Cardiac muscle cell (in vitro differentiated cells and primary cell): ENCODE results near the gene CTSG. TPM values are rescaled to one million over a fixed set of nuclear protein-coding genes. Genes with fewer than 3 reads are reported as not detected.
"Not testable (repeated sequence)": the region's sequence is repeated elsewhere in the genome, so short reads cannot be mapped to it uniquely, and the experiment has no call there.

ENCODE experiments used
- DNase-seq, 2 donors: peaks; one replicate each; pipeline versions ENCODE4 v3.0.0 to v3.0.0-alpha.2; 2010 to 2017; ENCODE audit warnings: low read depth in 1 of 2, low spot score in 1 of 2
- H3K27ac ChIP-seq: fragments of 200-600 bp; sonication (generic); 2 replicates; pipeline ENCODE4 v1.5.1; 2016
- H3K27me3 ChIP-seq: fragments of 200-600 bp; sonication (generic); 2 replicates; pipeline ENCODE4 v1.6.0; 2016; ENCODE audit warnings: control low read depth
- H3K36me3 ChIP-seq: fragments of 200-600 bp; sonication (generic); 2 replicates; pipeline ENCODE4 v1.5.1; 2016; ENCODE audit warnings: control low read depth
- H3K4me1 ChIP-seq: fragments of 200-600 bp; sonication (generic); 2 replicates; pipeline ENCODE4 v1.8.1; 2017; ENCODE audit warnings: low read depth, mild to moderate bottlenecking, mixed run types
- H3K4me3 ChIP-seq: fragments of 200-600 bp; sonication (generic); 2 replicates; pipeline ENCODE4 v1.5.1; 2016; ENCODE audit warnings: mild to moderate bottlenecking
- H3K9me3 ChIP-seq: fragments of 200-600 bp; sonication (generic); 2 replicates; pipeline ENCODE4 v1.5.1; 2017; ENCODE audit warnings: low read depth, mild to moderate bottlenecking, control low read depth
- CTCF ChIP-seq: IDR thresholded peaks from 2 replicates; pipeline ENCODE4 v1.5.1; 2012; ENCODE audit warnings: low read depth, mild to moderate bottlenecking, low read length
- polyA plus RNA-seq: library from polyadenylated mRNA; unstranded; fragments of >200 nt; fragmentation: Nextera tagmentation; extraction: Ambion mirVana; gene quantifications from 2 replicates; pipeline ENCODE4 v1.2.1, GENCODE V29; 2016
- total RNA-seq: library from RNA; depleted of rRNA; stranded (reverse); fragments of >200 nt; gene quantifications from 2 replicates; pipeline ENCODE4 v1.2.3, GENCODE V29; 2016

CTSG gene
- total and polyA plus RNA-seq, 2 experiments from 2014 or later = not detected

GRCh38 chr14:24595073-24595808, 19.2 kb upstream of the CTSG start:
- H3K27me3 ChIP-seq = no peaks in the 10 kb centered on the region
- no peaks in the 10 kb centered on the region for H3K4me1 ChIP-seq
- TF ChIP-seq CTCF = no peak
- no peak overlapping the region for H3K27ac ChIP-seq
- H3K9me3 ChIP-seq = no peaks in the 10 kb centered on the region
- H3K36me3 ChIP-seq = no peaks in the 10 kb centered on the region
- H3K4me3 ChIP-seq = no peak overlapping the region
- DNase-seq = no peak

GRCh38 chr14:24591004-24591403, 15.0 kb upstream of the CTSG start:
- not testable (repeated sequence) for H3K4me3 ChIP-seq

GRCh38 chr14:24584402-24584801, 8.4 kb upstream of the CTSG start:
- not testable (repeated sequence) for H3K4me3 ChIP-seq, H3K36me3 ChIP-seq, DNase-seq, H3K27ac ChIP-seq, H3K27me3 ChIP-seq, H3K4me1 ChIP-seq, H3K9me3 ChIP-seq

More at GRCh38 chr14:24591004-24591403, 15.0 kb upstream of the CTSG start:
- H3K9me3 ChIP-seq, DNase-seq, H3K27ac ChIP-seq, H3K4me1 ChIP-seq, H3K27me3 ChIP-seq, H3K36me3 ChIP-seq: not testable (repeated sequence)

- no peaks in the 10 kb centered on the region for H3K4me1 ChIP-seq
- H3K27ac ChIP-seq = no peak overlapping the region
- no peaks in the 10 kb centered on the region for H3K9me3 ChIP-seq
- no peaks in the 10 kb centered on the region for H3K27me3 ChIP-seq
- TF ChIP-seq CTCF = no peak
- no peaks in the 10 kb centered on the region for H3K36me3 ChIP-seq
- H3K4me3 ChIP-seq = no peak overlapping the region
- DNase-seq = no peak
Observed at GRCh38 chr14:24578558-24578957, 2.5 kb upstream of the CTSG start.

- no peak overlapping the region for H3K4me3 ChIP-seq
Observed at GRCh38 chr14:24576771-24577170, 721 bp upstream of the CTSG start.

GRCh38 chr14:24574206-24574774, 1.8 kb downstream of the CTSG start:
- no peak for DNase-seq
- TF ChIP-seq CTCF = no peak
- Histone ChIP-seq H3K4me3 (no peak overlapping the region), H3K4me1 (no peaks in the 10 kb centered on the region), H3K27ac (no peak overlapping the region), H3K9me3 (no peaks in the 10 kb centered on the region), H3K36me3 (no peaks in the 10 kb centered on the region), H3K27me3 (no peaks in the 10 kb centered on the region)

More at GRCh38 chr14:24576771-24577170, 721 bp upstream of the CTSG start:
- H3K27me3 ChIP-seq = no peaks in the 10 kb centered on the region
- no peak for TF ChIP-seq CTCF
- no peaks in the 10 kb centered on the region for H3K4me1 ChIP-seq
- no peak overlapping the region for H3K27ac ChIP-seq
- no peak for DNase-seq
- no peaks in the 10 kb centered on the region for H3K9me3 ChIP-seq
- no peaks in the 10 kb centered on the region for H3K36me3 ChIP-seq
